K562 (cell line): ENCODE measurements around the gene SDR9C7. TPM values are rescaled to one million over a fixed set of nuclear protein-coding genes. Genes with fewer than 3 reads are reported as not detected.

Experiments
- ATAC-seq: fragments of 200-7000 bp; cut with Tn5 transposase; 3 replicates; pipeline ENCODE4 v1.9.1; 2020; ENCODE audit warnings: moderate library complexity
- BruUV-seq: library from RNA; stranded (reverse); fragments of 400-500 nt; replicated peaks from 2 replicates; lab custom pipeline; 2021; lab: Mats Ljungman, UMichigan
- CTCF ChIA-PET: fragments of 300-600 bp; formaldehyde crosslinking; extraction: SDS; loops from one replicate; lab custom pipeline; 2021; ENCODE audit warnings: low intra/inter-chr PET ratio; lab: Yijun Ruan, JAX
- POLR2A ChIA-PET: fragments of 300-600, 350-650 bp; sonication (Branson Sonifier 250); formaldehyde crosslinking; extraction: SDS; loops from one replicate; lab custom pipeline; 2021; ENCODE audit warnings: antibody characterized with exemption, inconsistent platforms; lab: Yijun Ruan, JAX
- DNase-seq, 4 experiments: peaks; one replicate each; pipeline versions ENCODE4 v3.0.0 to v3.0.0-alpha.2; 2011 to 2018; ENCODE audit warnings: low spot score in 3 of 4, mixed read lengths in 3 of 4; ENCODE audit errors: extremely low read depth in 1 of 4
- FAIRE-seq: peaks from 2 replicates; lab custom pipeline; 2011; peaks lifted over from hg19 to GRCh38; lab: Jason Lieb, UNC
- H2AFZ ChIP-seq: 2 replicates; pipeline ENCODE4 v1.6.0; 2011; ENCODE audit warnings: low read depth, low read length, control low read depth, inconsistent platforms
- H3K27ac ChIP-seq: fragments of 200-600 bp; 3 replicates; pipeline ENCODE4 v1.8.0; 2011; ENCODE audit warnings: low read depth, mild to moderate bottlenecking, control low read depth, inconsistent platforms, low read length, moderate library complexity, mixed read lengths; ENCODE audit errors: extremely low read depth
- H3K27me3 ChIP-seq, 2 experiments: fragments of 300-600 bp in 1 of 2; 2 replicates in 1 of 2; 3 replicates in 1 of 2; pipeline versions ENCODE4 v1.6.0 to v1.8.0; 2011; ENCODE audit warnings: inconsistent platforms in 2 of 2, low read length in 2 of 2, mild to moderate bottlenecking in 1 of 2, mixed read lengths in 1 of 2, moderate library complexity in 1 of 2; ENCODE audit not compliant: control insufficient read depth in 2 of 2, insufficient read depth in 2 of 2
- H3K36me3 ChIP-seq: fragments of 300-600 bp; 3 replicates; pipeline ENCODE4 v1.8.0; 2011; ENCODE audit warnings: mild to moderate bottlenecking, low read length, inconsistent platforms; ENCODE audit not compliant: control insufficient read depth, insufficient read depth
- H3K4me1 ChIP-seq, 2 experiments: fragments of 200-600 bp in 1 of 2; replicated peaks in 1 of 2; 2 replicates in 1 of 2; 3 replicates in 1 of 2; pipeline versions ENCODE4 v1.5.1 to v1.8.0; 2011; ENCODE audit warnings: inconsistent platforms in 2 of 2, low read length in 2 of 2, mild to moderate bottlenecking in 1 of 2, mixed read lengths in 1 of 2, moderate library complexity in 1 of 2; ENCODE audit not compliant: control insufficient read depth in 2 of 2, insufficient read depth in 2 of 2
- H3K4me2 ChIP-seq: 2 replicates; pipeline ENCODE4 v1.6.1; 2011; ENCODE audit warnings: low read length, control low read depth, inconsistent platforms, mixed read lengths; ENCODE audit not compliant: insufficient read depth
- H3K4me3 ChIP-seq: fragments of 200-600 bp; sonication (generic), shearing (Covaris generic); 2 replicates; pipeline ENCODE4 v1.5.1; 2016; ENCODE audit warnings: control low read depth, inconsistent platforms
- H3K79me2 ChIP-seq: fragments of 200-600 bp; 3 replicates; pipeline ENCODE4 v1.8.0; 2011; ENCODE audit warnings: low read length, inconsistent platforms; ENCODE audit not compliant: control insufficient read depth, insufficient read depth
- H3K9ac ChIP-seq, 2 experiments: 2 replicates each; pipeline versions ENCODE4 v1.6.0 to v1.6.1; 2011; ENCODE audit warnings: low read depth in 2 of 2, low read length in 2 of 2, control low read depth in 1 of 2, inconsistent platforms in 1 of 2, mild to moderate bottlenecking in 1 of 2, mixed read lengths in 1 of 2; ENCODE audit not compliant: insufficient read depth in 1 of 2
- H3K9me1 ChIP-seq: one replicate; pipeline ENCODE4 v1.6.0; 2011; ENCODE audit warnings: inconsistent platforms, mild to moderate bottlenecking, low read length, moderate library complexity; ENCODE audit not compliant: control insufficient read depth, insufficient read depth
- H3K9me3 ChIP-seq: replicated peaks from 2 replicates; pipeline ENCODE4 v1.5.1; 2011; ENCODE audit warnings: low read depth, low read length, inconsistent platforms; ENCODE audit not compliant: control insufficient read depth, insufficient read depth
- H4K20me1 ChIP-seq: replicated peaks from 2 replicates; pipeline ENCODE4 v1.6.1; 2011; ENCODE audit warnings: low read length, inconsistent platforms, mixed read lengths; ENCODE audit not compliant: control insufficient read depth, insufficient read depth
- HNRNPLL ChIP-seq: fragments of 200-400 bp; formaldehyde crosslinking; IDR thresholded peaks from 2 replicates; pipeline ENCODE4 v1.6.1; 2017; ENCODE audit warnings: low read length, low read depth, mild to moderate bottlenecking; ENCODE audit not compliant: poor library complexity, severe bottlenecking
- MBD2 ChIP-seq: sonication (generic); IDR thresholded peaks from 2 replicates; pipeline ENCODE4 v1.6.1; 2016; ENCODE audit warnings: low read depth, borderline replicate concordance
- NFIX ChIP-seq: fragments of 250-450 bp; sonication (Bioruptor Pico); IDR thresholded peaks from 2 replicates; pipeline ENCODE4 v1.4.0; 2020; ENCODE audit warnings: low read depth, mild to moderate bottlenecking, moderate library complexity
- SMARCA5 ChIP-seq: fragments of 450-650 bp; IDR thresholded peaks from 2 replicates; pipeline ENCODE4 v1.6.1; 2016
- TAL1 ChIP-seq: fragments of 450-650 bp; IDR thresholded peaks from 2 replicates; pipeline ENCODE4 v1.6.1; 2016; ENCODE audit warnings: mild to moderate bottlenecking
- WGBS: fragments of 100-300 bp; shearing (Covaris generic); methylation state at CpG from one replicate; pipeline ENCODE4 v1.1.6; 2016; ENCODE audit warnings: low coverage, mixed read lengths; ENCODE audit not compliant: insufficient coverage; ENCODE audit errors: missing lambda C conversion rate; 5-methylcytosine and 5-hydroxymethylcytosine counted together
- in situ Hi-C: fragments of 300-500 bp; cut with MboI; formaldehyde crosslinking; loops from 4 replicates; pipeline ENCODE4 v1.15.0; 2018; ENCODE audit warnings: inconsistent platforms, mixed read lengths
- intact Hi-C: fragments of 100-400 bp; cut with micrococcal nuclease; formaldehyde crosslinking; loops from 2 replicates; pipeline ENCODE4 v1.14.2; 2022
- polyA plus RNA-seq, 8 experiments: library from polyadenylated mRNA; depleted of rRNA in 4 of 8; stranded (reverse) in 5 of 8; unstranded in 3 of 8; fragments of >200 nt; fragmentation: Nextera tagmentation in 2 of 8; fragmentation: Illumina TruSeq in 1 of 8; extraction: Ambion mirVana in 2 of 8; extraction: Trizol in 1 of 8; gene quantifications; 2 replicates each; pipeline versions ENCODE4 v1.2.1 to v1.2.3, GENCODE V29; 2011 to 2014; ENCODE audit warnings: inconsistent platforms in 1 of 8, missing spikeins in 1 of 8
- total RNA-seq, 7 experiments: library from RNA; depleted of rRNA in 6 of 7; stranded (reverse); fragments of >200 nt in 6 of 7; fragmentation: Illumina TruSeq in 2 of 7; extraction: Trizol in 2 of 7; gene quantifications; 2 replicates each; pipeline versions ENCODE4 v1.2.1 to v1.2.3, GENCODE V29; 2011 to 2021; ENCODE audit warnings: low replicate concordance in 1 of 7
- TF ChIP-seq, protein P1 (sequence below): fragments of 450-650 bp; IDR thresholded peaks from 2 replicates; pipeline ENCODE4 v1.7.1; 2018; ENCODE audit warnings: mild to moderate bottlenecking, low read depth; ENCODE audit not compliant: partially characterized antibody

Gene SDR9C7
- total and polyA plus RNA-seq, 9 of the 15 experiments (the other 6 are each of a cell fraction or from before 2014, with no cell fraction given), result 0.04 to 0.59 (median 0.06) TPM; not detected in 6

DNA sequence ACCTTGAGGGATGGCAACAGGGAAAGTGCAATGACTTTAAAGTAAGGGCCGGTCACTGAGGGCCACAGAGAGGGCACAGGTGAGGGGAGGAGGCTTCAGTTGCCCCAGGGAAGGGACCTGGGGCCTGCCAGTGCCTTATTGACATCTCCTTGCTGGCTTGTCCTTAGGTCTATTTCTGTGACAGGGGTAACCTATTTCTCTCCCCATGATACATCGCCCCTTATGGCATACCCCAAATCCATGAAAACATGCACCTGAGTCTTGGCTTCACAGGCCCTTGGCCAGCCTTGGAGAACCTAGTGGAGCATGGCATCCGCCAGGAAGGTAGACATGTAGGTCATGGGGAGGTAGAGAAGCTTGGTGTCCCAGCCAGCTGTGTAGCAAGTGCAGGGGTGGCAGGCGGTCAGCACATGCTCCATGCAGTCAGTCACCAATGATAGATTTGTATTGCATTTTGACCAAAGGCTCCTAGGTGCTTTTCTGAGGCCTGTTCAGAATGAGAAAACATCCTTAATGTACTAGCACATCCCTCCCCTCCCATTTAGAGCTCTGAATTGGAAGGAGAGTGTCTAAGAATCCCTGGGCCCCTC lies 46.8 kb upstream of the SDR9C7 start:
- Histone ChIP-seq H3K27me3 (no peaks in the 10 kb centered on the region), H3K4me3 (no peak overlapping the region), H3K36me3 (no peaks in the 10 kb centered on the region), H3K4me1 (peaks cover 0 to 7% of the 10 kb centered on the region in 2 experiments; a peak in 1 of 5 replicates), H3K9ac (no peak overlapping the region), H3K9me1 (no peaks in the 10 kb centered on the region), H2AFZ (no peak overlapping the region), H3K79me2 (no peaks in the 10 kb centered on the region), H3K27ac (no peak overlapping the region), H3K4me2 (no peak overlapping the region), H3K9me3 (no peaks in the 10 kb centered on the region), H4K20me1 (no peaks in the 10 kb centered on the region)
- FAIRE-seq (no peak), ATAC-seq (no peak), DNase-seq (no peak)
- CTCF ChIA-PET, result interaction anchor here (0.6 kb wide), 1 partner anchor 67 kb away, joined by 4 read pairs; no protein-coding TSS in a partner anchor
- no TSS peak for BruUV-seq
- TF ChIP-seq HNRNPLL (no peak), TAL1 (no peak), SMARCA5 (no peak), MBD2 (no peak), NFIX (no peak)
- TF ChIP-seq, protein P1, sequence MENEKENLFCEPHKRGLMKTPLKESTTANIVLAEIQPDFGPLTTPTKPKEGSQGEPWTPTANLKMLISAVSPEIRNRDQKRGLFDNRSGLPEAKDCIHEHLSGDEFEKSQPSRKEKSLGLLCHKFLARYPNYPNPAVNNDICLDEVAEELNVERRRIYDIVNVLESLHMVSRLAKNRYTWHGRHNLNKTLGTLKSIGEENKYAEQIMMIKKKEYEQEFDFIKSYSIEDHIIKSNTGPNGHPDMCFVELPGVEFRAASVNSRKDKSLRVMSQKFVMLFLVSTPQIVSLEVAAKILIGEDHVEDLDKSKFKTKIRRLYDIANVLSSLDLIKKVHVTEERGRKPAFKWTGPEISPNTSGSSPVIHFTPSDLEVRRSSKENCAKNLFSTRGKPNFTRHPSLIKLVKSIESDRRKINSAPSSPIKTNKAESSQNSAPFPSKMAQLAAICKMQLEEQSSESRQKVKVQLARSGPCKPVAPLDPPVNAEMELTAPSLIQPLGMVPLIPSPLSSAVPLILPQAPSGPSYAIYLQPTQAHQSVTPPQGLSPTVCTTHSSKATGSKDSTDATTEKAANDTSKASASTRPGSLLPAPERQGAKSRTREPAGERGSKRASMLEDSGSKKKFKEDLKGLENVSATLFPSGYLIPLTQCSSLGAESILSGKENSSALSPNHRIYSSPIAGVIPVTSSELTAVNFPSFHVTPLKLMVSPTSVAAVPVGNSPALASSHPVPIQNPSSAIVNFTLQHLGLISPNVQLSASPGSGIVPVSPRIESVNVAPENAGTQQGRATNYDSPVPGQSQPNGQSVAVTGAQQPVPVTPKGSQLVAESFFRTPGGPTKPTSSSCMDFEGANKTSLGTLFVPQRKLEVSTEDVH, result no peak
- POLR2A ChIA-PET, result interaction anchor here (0.7 kb wide), 1 partner anchor 82 kb away, joined by 3 read pairs; no protein-coding TSS in a partner anchor
- 53% methylated on average over 4 of the region's 4 CpGs for WGBS
- intact Hi-C loops, result no loop called here
- in situ Hi-C loops, result no loop called here
